Measurements from ENCODE around the gene ALG8.

ALG8 gene

GRCh38 chr11:78070621-78071020, 68.8 kb downstream of the ALG8 start:
- Histone ChIP-seq H2BK120ac (ENCODE audit: low read depth, low read length) (no peak overlapping the region), H3K79me1 (replicated peaks; ENCODE audit: low read length, poor library complexity, severe bottlenecking) (peaks cover 11% of the 10 kb centered on the region), H3K9me3 (ENCODE audit: control insufficient read depth, low read length) (no peaks in the 10 kb centered on the region), H2BK15ac (ENCODE audit: low read depth, poor library complexity, severe bottlenecking) (no peak overlapping the region), H2AFZ (ENCODE audit: low read depth, low read length) (no peak overlapping the region), H3K36me3 (ENCODE audit: control insufficient read depth in 1 of 2, insufficient read depth in 2 of 2, low read depth in 1 of 2, low read length in 2 of 2) (peaks cover 20 to 49% of the 10 kb centered on the region in 2 experiments), H4K8ac (ENCODE audit: low read length) (no peak overlapping the region), H3K4ac (ENCODE audit: low read depth in 1 of 2, low read length in 2 of 2) (no peak overlapping the region), H3K9ac (ENCODE audit: low read length) (no peak overlapping the region), H3K4me1 (ENCODE audit: control insufficient read depth, insufficient read depth, low read depth, low read length) (peaks cover 1% of the 10 kb centered on the region), H3K23ac (ENCODE audit: low read length in 2 of 2) (no peak overlapping the region), H4K91ac (ENCODE audit: low read length) (no peak overlapping the region), H3K4me2 (ENCODE audit: low read length, poor library complexity, severe bottlenecking) (no peak overlapping the region), H3K18ac (ENCODE audit: low read depth in 1 of 2, low read length in 2 of 2) (no peak overlapping the region), H2BK5ac (ENCODE audit: low read depth, low read length, poor library complexity, severe bottlenecking) (no peak overlapping the region), H2BK12ac (ENCODE audit: low read length in 2 of 2) (no peak overlapping the region), H3K4me3 (ENCODE audit: insufficient read depth in 1 of 2, low read depth in 1 of 2, low read length in 2 of 2) (no peak overlapping the region), H2AK5ac (ENCODE audit: low read length, severe bottlenecking) (no peak overlapping the region), H3K14ac (ENCODE audit: low read length in 2 of 2) (no peak overlapping the region), H3K27me3 (ENCODE audit: control insufficient read depth in 1 of 2, insufficient read depth in 1 of 2, low read length in 2 of 2) (no peaks in the 10 kb centered on the region), H3K27ac (ENCODE audit: low read length, poor library complexity, severe bottlenecking) (no peak overlapping the region)
- 98% methylated on average over 2 of the region's 2 CpGs for WGBS
- DNase-seq: no peak

- H3K4me2 ChIP-seq (ENCODE audit: low read length, poor library complexity, severe bottlenecking): no peak overlapping the region
- 63% methylated on average over 1 of the region's 2 CpGs for WGBS
- H3K27ac ChIP-seq (ENCODE audit: low read length, poor library complexity, severe bottlenecking): no peak overlapping the region
- H3K4me3 ChIP-seq (ENCODE audit: insufficient read depth in 1 of 2, low read depth in 1 of 2, low read length in 2 of 2): no peak overlapping the region
- H3K9ac ChIP-seq (ENCODE audit: low read length): no peak overlapping the region
- no peak overlapping the region for H3K14ac ChIP-seq (ENCODE audit: low read length in 2 of 2)
- no peak overlapping the region for H3K4ac ChIP-seq (ENCODE audit: low read depth in 1 of 2, low read length in 2 of 2)
- DNase-seq: peak; percentile 57
- peaks cover 9% of the 10 kb centered on the region for H3K79me1 ChIP-seq (replicated peaks; ENCODE audit: low read length, poor library complexity, severe bottlenecking)
- H4K91ac ChIP-seq (ENCODE audit: low read length): no peak overlapping the region
- peaks cover 20 to 49% of the 10 kb centered on the region in 2 experiments for H3K36me3 ChIP-seq (ENCODE audit: control insufficient read depth in 1 of 2, insufficient read depth in 2 of 2, low read depth in 1 of 2, low read length in 2 of 2)
- no peak overlapping the region for H2BK12ac ChIP-seq (ENCODE audit: low read length in 2 of 2)
- H4K8ac ChIP-seq (ENCODE audit: low read length): no peak overlapping the region
- no peak overlapping the region for H2AK5ac ChIP-seq (ENCODE audit: low read length, severe bottlenecking)
- H3K27me3 ChIP-seq (ENCODE audit: control insufficient read depth in 1 of 2, insufficient read depth in 1 of 2, low read length in 2 of 2): no peaks in the 10 kb centered on the region
- H3K18ac ChIP-seq (ENCODE audit: low read depth in 1 of 2, low read length in 2 of 2): no peak overlapping the region
- H2BK15ac ChIP-seq (ENCODE audit: low read depth, poor library complexity, severe bottlenecking): no peak overlapping the region
- no peaks in the 10 kb centered on the region for H3K9me3 ChIP-seq (ENCODE audit: control insufficient read depth, low read length)
- H2BK5ac ChIP-seq (ENCODE audit: low read depth, low read length, poor library complexity, severe bottlenecking): no peak overlapping the region
- H2BK120ac ChIP-seq (ENCODE audit: low read depth, low read length): no peak overlapping the region
- no peaks in the 10 kb centered on the region for H3K4me1 ChIP-seq (ENCODE audit: control insufficient read depth, insufficient read depth, low read depth, low read length)
- no peak overlapping the region for H3K23ac ChIP-seq (ENCODE audit: low read length in 2 of 2)
- H2AFZ ChIP-seq (ENCODE audit: low read depth, low read length): no peak overlapping the region
Measured at GRCh38 chr11:78069465-78069864, 70.0 kb downstream of the ALG8 start.

GRCh38 chr11:78067704-78068103, 71.7 kb downstream of the ALG8 start:
- Histone ChIP-seq H2AK5ac (ENCODE audit: low read length, severe bottlenecking) (no peak overlapping the region), H3K79me1 (replicated peaks; ENCODE audit: low read length, poor library complexity, severe bottlenecking) (peaks cover 9% of the 10 kb centered on the region)

GRCh38 chr11:78066471-78066870, 73.0 kb downstream of the ALG8 start:
- Histone ChIP-seq H2BK12ac (ENCODE audit: low read length in 2 of 2) (no peak overlapping the region), H2BK15ac (ENCODE audit: low read depth, poor library complexity, severe bottlenecking) (no peak overlapping the region), H3K4me2 (ENCODE audit: low read length, poor library complexity, severe bottlenecking) (no peak overlapping the region), H3K18ac (ENCODE audit: low read depth in 1 of 2, low read length in 2 of 2) (no peak overlapping the region), H2BK5ac (ENCODE audit: low read depth, low read length, poor library complexity, severe bottlenecking) (no peak overlapping the region), H3K79me1 (replicated peaks; ENCODE audit: low read length, poor library complexity, severe bottlenecking) (peaks cover 7% of the 10 kb centered on the region), H3K27ac (ENCODE audit: low read length, poor library complexity, severe bottlenecking) (no peak overlapping the region), H4K8ac (ENCODE audit: low read length) (no peak overlapping the region), H3K23ac (ENCODE audit: low read length in 2 of 2) (no peak overlapping the region), H3K4me3 (ENCODE audit: insufficient read depth in 1 of 2, low read depth in 1 of 2, low read length in 2 of 2) (no peak overlapping the region), H3K9ac (ENCODE audit: low read length) (no peak overlapping the region), H3K36me3 (ENCODE audit: control insufficient read depth in 1 of 2, insufficient read depth in 2 of 2, low read depth in 1 of 2, low read length in 2 of 2) (peaks cover 19 to 38% of the 10 kb centered on the region in 2 experiments), H3K4me1 (ENCODE audit: control insufficient read depth, insufficient read depth, low read depth, low read length) (no peaks in the 10 kb centered on the region), H3K27me3 (ENCODE audit: control insufficient read depth in 1 of 2, insufficient read depth in 1 of 2, low read length in 2 of 2) (no peaks in the 10 kb centered on the region), H4K91ac (ENCODE audit: low read length) (no peak overlapping the region), H2AFZ (ENCODE audit: low read depth, low read length) (no peak overlapping the region), H3K9me3 (ENCODE audit: control insufficient read depth, low read length) (no peaks in the 10 kb centered on the region), H3K4ac (ENCODE audit: low read depth in 1 of 2, low read length in 2 of 2) (no peak overlapping the region), H2BK120ac (ENCODE audit: low read depth, low read length) (no peak overlapping the region), H3K14ac (ENCODE audit: low read length in 2 of 2) (no peak overlapping the region), H2AK5ac (ENCODE audit: low read length, severe bottlenecking) (no peak overlapping the region)
- no peak for DNase-seq
- 92% methylated on average over 2 of the region's 2 CpGs for WGBS

More at GRCh38 chr11:78067704-78068103, 71.7 kb downstream of the ALG8 start:
- H3K14ac ChIP-seq (ENCODE audit: low read length in 2 of 2): no peak overlapping the region
- no peak overlapping the region for H4K91ac ChIP-seq (ENCODE audit: low read length)
- H3K9ac ChIP-seq (ENCODE audit: low read length): no peak overlapping the region
- no peak overlapping the region for H2BK120ac ChIP-seq (ENCODE audit: low read depth, low read length)
- H3K4me2 ChIP-seq (ENCODE audit: low read length, poor library complexity, severe bottlenecking): no peak overlapping the region
- no peak overlapping the region for H3K4ac ChIP-seq (ENCODE audit: low read depth in 1 of 2, low read length in 2 of 2)
- H3K4me1 ChIP-seq (ENCODE audit: control insufficient read depth, insufficient read depth, low read depth, low read length): no peaks in the 10 kb centered on the region
- peaks cover 24 to 47% of the 10 kb centered on the region in 2 experiments for H3K36me3 ChIP-seq (ENCODE audit: control insufficient read depth in 1 of 2, insufficient read depth in 2 of 2, low read depth in 1 of 2, low read length in 2 of 2)
- H3K27ac ChIP-seq (ENCODE audit: low read length, poor library complexity, severe bottlenecking): no peak overlapping the region
- no peak overlapping the region for H2BK12ac ChIP-seq (ENCODE audit: low read length in 2 of 2)
- no peaks in the 10 kb centered on the region for H3K27me3 ChIP-seq (ENCODE audit: control insufficient read depth in 1 of 2, insufficient read depth in 1 of 2, low read length in 2 of 2)
- no peak for DNase-seq
- no peaks in the 10 kb centered on the region for H3K9me3 ChIP-seq (ENCODE audit: control insufficient read depth, low read length)
- no peak overlapping the region for H3K4me3 ChIP-seq (ENCODE audit: insufficient read depth in 1 of 2, low read depth in 1 of 2, low read length in 2 of 2)
- 100% methylated on average over 1 of the region's 4 CpGs for WGBS
- no peak overlapping the region for H3K18ac ChIP-seq (ENCODE audit: low read depth in 1 of 2, low read length in 2 of 2)
- H2BK5ac ChIP-seq (ENCODE audit: low read depth, low read length, poor library complexity, severe bottlenecking): no peak overlapping the region
- H4K8ac ChIP-seq (ENCODE audit: low read length): no peak overlapping the region
- no peak overlapping the region for H2AFZ ChIP-seq (ENCODE audit: low read depth, low read length)
- H3K23ac ChIP-seq (ENCODE audit: low read length in 2 of 2): no peak overlapping the region
- H2BK15ac ChIP-seq (ENCODE audit: low read depth, poor library complexity, severe bottlenecking): no peak overlapping the region

Data from mesenchymal stem cell (in vitro differentiated cells and primary cell).